Stomach (tissue), 9 donors: ENCODE measurements around the gene FLNA. TPM values are rescaled to one million over a fixed set of nuclear protein-coding genes. Genes with fewer than 3 reads are reported as not detected.
A peak's percentile ranks its signal among the peaks of the same experiment; 100 is the strongest.

ENCODE experiments used
- DNase-seq, 2 donors: peaks; one replicate each; pipeline versions ENCODE4 v3.0.0 to v3.0.0-alpha.2; 2013 to 2019
- H3K27ac ChIP-seq, 5 donors: fragments of 200-600 bp in 4 of 5; sonication (generic) in 4 of 5; one replicate each; pipeline ENCODE4 v1.5.1; 2013 to 2019; ENCODE audit warnings: mild to moderate bottlenecking in 1 of 5, moderate library complexity in 1 of 5
- H3K27me3 ChIP-seq, 3 donors: fragments of 200-600 bp; sonication (generic); one replicate each; pipeline ENCODE4 v1.5.1; 2017 to 2019; ENCODE audit warnings: mixed run types in 1 of 3
- H3K36me3 ChIP-seq, 4 donors: fragments of 200-600 bp; sonication (generic); 1 replicate in 3 of 4; 2 replicates in 1 of 4; pipeline ENCODE4 v1.5.1; 2016 to 2019
- H3K4me1 ChIP-seq, 4 donors: fragments of 200-600 bp; sonication (generic); one replicate each; pipeline ENCODE4 v1.5.1; 2016 to 2019
- H3K4me3 ChIP-seq, 4 donors: fragments of 200-600 bp; sonication (generic) in 3 of 4; one replicate each; pipeline ENCODE4 v1.5.1; 2016 to 2019; ENCODE audit warnings: mild to moderate bottlenecking in 1 of 4
- H3K9me3 ChIP-seq, 4 donors: fragments of 200-600 bp; sonication (generic); one replicate each; pipeline ENCODE4 v1.5.1; 2016 to 2019
- CTCF ChIP-seq, 7 experiments: fragments of 450-650 bp in 4 of 7; fragments of 200-600 bp in 3 of 7; sonication (generic) in 3 of 7; IDR thresholded peaks; one replicate each; pipeline ENCODE4 v1.5.1; 2016 to 2019; ENCODE audit warnings: antibody characterized with exemption in 7 of 7, control low read depth in 2 of 7, mild to moderate bottlenecking in 1 of 7
- EP300 ChIP-seq: sonication (generic); formaldehyde crosslinking; IDR thresholded peaks from one replicate; pipeline ENCODE4 v1.6.1; 2017; ENCODE audit warnings: antibody characterized with exemption
- POLR2A ChIP-seq, 4 donors: fragments of 450-650 bp; IDR thresholded peaks; one replicate each; pipeline ENCODE4 v1.6.1; 2016; ENCODE audit warnings: antibody characterized with exemption in 4 of 4, control low read depth in 2 of 4, mild to moderate bottlenecking in 1 of 4, moderate library complexity in 1 of 4
- POLR2AphosphoS5 ChIP-seq, 3 donors: sonication (generic); formaldehyde crosslinking; IDR thresholded peaks; one replicate each; pipeline ENCODE4 v1.6.1; 2016; ENCODE audit warnings: antibody characterized with exemption in 3 of 3
- WGBS, 5 donors: extraction: QIAGEN DNeasy Blood & Tissue Kit in 3 of 5; methylation state at CpG; one replicate each; pipeline versions ENCODE4 v1.1.5 to v1.1.7; 2013 to 2018; 5-methylcytosine and 5-hydroxymethylcytosine counted together
- intact Hi-C: fragments of 100-400 bp; cut with DNase I; formaldehyde crosslinking; loops from one replicate; pipeline ENCODE4 v1.15.1; 2023; ENCODE audit warnings: low total_unique reads
- polyA plus RNA-seq, 3 donors: library from polyadenylated mRNA; stranded (reverse); fragments of 200-250 nt; gene quantifications; one replicate each; pipeline ENCODE4 v1.2.3, GENCODE V29; 2013
- total RNA-seq, 5 donors: library from RNA; depleted of rRNA; stranded (reverse); fragments of >200 nt; gene quantifications; one replicate each; pipeline versions ENCODE4 v1.1.0 to v1.2.3, GENCODE V29; 2014 to 2016
- donor health status: healthy with polysubstance abuse.
- donor health status: Bipolar disorder and iron deficiency.
- donor health status: healthy.

The FLNA gene
- total and polyA plus RNA-seq, 8 donors, result 89.2 to 3,511 (median 1,483) TPM

GRCh38 chrX:154404625-154405192 is 30.3 kb upstream of the FLNA start:
- TF ChIP-seq CTCF (IDR thresholded peaks at IDR 0.05), result no peak
- TF ChIP-seq POLR2A (IDR thresholded peaks at IDR 0.05), result no peak
- TF ChIP-seq POLR2AphosphoS5 (IDR thresholded peaks at IDR 0.05), result no peak
- no peak for TF ChIP-seq EP300
- peaks cover 13 to 29% (median 20%) of the 10 kb centered on the region in 4 donors for H3K36me3 ChIP-seq
- H3K4me3 ChIP-seq, result no peak overlapping the region
- H3K9me3 ChIP-seq, result no peaks in the 10 kb centered on the region
- H3K4me1 ChIP-seq, result peaks cover 6 to 34% (median 22%) of the 10 kb centered on the region in 4 donors
- no peak for DNase-seq
- H3K27me3 ChIP-seq, result no peaks in the 10 kb centered on the region
- no peak overlapping the region for H3K27ac ChIP-seq
- WGBS, 5 donors, result 87 to 97% (median 93%) methylated on average over 7 to 16 of the region's 16 CpGs
- intact Hi-C loops, result no loop called here

GRCh38 chrX:154403858-154404257 is 29.4 kb upstream of the FLNA start:
- Histone ChIP-seq H3K27ac (no peak overlapping the region), H3K36me3 (peaks cover 17 to 36% (median 27%) of the 10 kb centered on the region in 4 donors), H3K4me1 (peaks cover 9 to 37% (median 26%) of the 10 kb centered on the region in 4 donors), H3K4me3 (no peak overlapping the region), H3K9me3 (no peaks in the 10 kb centered on the region), H3K27me3 (no peaks in the 10 kb centered on the region)
- intact Hi-C loops, result no loop called here
- no peak for TF ChIP-seq CTCF (IDR thresholded peaks at IDR 0.05)
- no peak for TF ChIP-seq POLR2A (IDR thresholded peaks at IDR 0.05)
- TF ChIP-seq POLR2AphosphoS5 (IDR thresholded peaks at IDR 0.05), result no peak
- no peak for TF ChIP-seq EP300
- 83 to 95% (median 92%) methylated on average over 4 of the region's 4 CpGs for WGBS, 5 donors
- no peak for DNase-seq

DNA sequence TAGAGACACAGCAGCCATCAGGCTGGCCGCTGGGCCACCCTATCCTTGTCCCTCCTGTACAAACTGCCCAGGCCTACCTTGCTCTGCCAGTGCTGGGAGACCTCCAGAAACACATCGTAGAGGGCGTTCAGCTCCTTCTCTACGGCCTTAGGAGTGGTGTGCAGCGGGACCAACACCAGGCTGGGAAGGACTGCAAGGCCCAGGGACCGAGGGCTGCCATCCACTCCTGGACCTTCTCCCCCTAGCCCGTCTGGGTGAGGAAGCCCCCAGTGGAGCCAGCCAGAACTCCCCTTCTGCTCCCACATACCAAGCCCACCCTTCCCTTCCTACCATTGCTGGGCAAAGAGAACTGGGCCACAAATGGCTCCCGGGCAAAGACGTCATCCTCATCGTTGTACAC is 28.8 kb upstream of the FLNA start:
- Histone ChIP-seq H3K4me1 (peaks cover 9 to 31% (median 26%) of the 10 kb centered on the region in 4 donors), H3K9me3 (peaks cover 0 to 6% (median 0%) of the 10 kb centered on the region in 4 donors), H3K27ac (no peak overlapping the region), H3K27me3 (no peaks in the 10 kb centered on the region), H3K36me3 (peaks cover 17 to 36% (median 27%) of the 10 kb centered on the region in 4 donors), H3K4me3 (no peak overlapping the region)
- no peak for DNase-seq
- TF ChIP-seq CTCF (IDR thresholded peaks at IDR 0.05) (no peak), POLR2A (IDR thresholded peaks at IDR 0.05) (no peak), EP300 (no peak), POLR2AphosphoS5 (IDR thresholded peaks at IDR 0.05) (no peak)
- 80 to 100% (median 88%) methylated on average over 3 to 10 of the region's 10 CpGs for WGBS, 5 donors
- intact Hi-C loops, result no loop called here

DNA sequence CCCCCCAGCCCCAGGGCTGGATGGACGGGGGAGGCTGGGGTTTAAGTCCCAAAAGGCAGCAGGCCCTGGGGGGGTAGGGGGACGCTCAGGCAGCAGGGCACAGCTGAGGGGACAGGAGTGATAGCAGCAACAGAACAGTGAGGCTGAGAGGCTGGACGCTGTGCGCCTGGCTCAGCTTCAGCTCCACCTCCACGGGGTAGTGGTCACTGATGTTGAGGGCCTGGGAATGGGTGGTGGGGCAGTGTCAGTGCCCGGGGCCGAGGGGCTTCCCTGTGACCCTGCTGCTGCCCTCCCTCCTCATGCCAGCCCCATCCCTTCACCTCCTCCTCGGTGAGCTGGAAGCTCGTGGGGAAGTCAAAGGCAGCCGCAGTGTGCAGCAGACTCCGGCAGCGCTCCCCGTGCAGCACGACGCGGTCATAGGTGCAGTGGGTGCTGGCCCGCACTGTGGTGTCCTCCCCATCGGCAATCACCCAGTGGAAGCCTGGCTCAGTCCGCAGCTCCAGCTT is 28.2 kb upstream of the FLNA start:
- Histone ChIP-seq H3K27me3 (no peaks in the 10 kb centered on the region), H3K4me3 (no peak overlapping the region), H3K9me3 (peaks cover 0 to 11% (median 0%) of the 10 kb centered on the region in 4 donors), H3K4me1 (peaks cover 9 to 31% (median 25%) of the 10 kb centered on the region in 4 donors), H3K36me3 (peaks cover 17 to 36% (median 27%) of the 10 kb centered on the region in 4 donors), H3K27ac (peak overlapping the region in 1 of 5 donors; percentile 48)
- TF ChIP-seq POLR2AphosphoS5 (IDR thresholded peaks at IDR 0.05), result no peak
- TF ChIP-seq CTCF (IDR thresholded peaks at IDR 0.05), result no peak
- TF ChIP-seq POLR2A (IDR thresholded peaks at IDR 0.05), result no peak
- no peak for TF ChIP-seq EP300
- intact Hi-C loops, result no loop called here
- WGBS, 5 donors, result 40 to 76% (median 61%) methylated on average over 3 to 19 of the region's 19 CpGs
- DNase-seq, result no peak
